Activated B cell treated with CpG ODN at 0.5 μM for 24 hours (primary cell): Measurements from ENCODE around the gene TUBA8. TPM values are rescaled to one million over a fixed set of nuclear protein-coding genes. Genes with fewer than 3 reads are reported as not detected.

Source experiments
- ATAC-seq: fragments of 200-7000 bp; cut with Tn5 transposase; one replicate; pipeline ENCODE4 v1.10.0; 2021; ENCODE audit warnings: low read depth, mild to moderate bottlenecking, moderate library complexity
- CTCF ChIA-PET: fragments of 350-600 bp; sonication (Branson Sonifier 250); formaldehyde crosslinking; loops from one replicate; lab custom pipeline; 2021; ENCODE audit warnings: antibody characterized with exemption; lab: Charles Lee
- POLR2A ChIA-PET: fragments of 350-600 bp; sonication (Branson Sonifier 250); formaldehyde crosslinking; loops from one replicate; lab custom pipeline; 2021; ENCODE audit warnings: antibody characterized with exemption; lab: Charles Lee
- DNase-seq: peaks from one replicate; pipeline ENCODE4 v3.0.0; 2022
- H3K27ac Mint-ChIP-seq: one replicate; pipeline ENCODE4 v1.8.0; 2020; ENCODE audit warnings: mixed read lengths
- H3K27me3 Mint-ChIP-seq: one replicate; pipeline ENCODE4 v1.8.0; 2021; ENCODE audit warnings: mixed read lengths
- H3K36me3 Mint-ChIP-seq: one replicate; pipeline ENCODE4 v1.8.0; 2021; ENCODE audit warnings: low read depth, mixed read lengths
- H3K4me1 Mint-ChIP-seq: one replicate; pipeline ENCODE4 v1.8.0; 2021; ENCODE audit warnings: mixed read lengths
- H3K4me3 Mint-ChIP-seq: one replicate; pipeline ENCODE4 v1.8.0; 2020; ENCODE audit warnings: mild to moderate bottlenecking, mixed read lengths
- H3K9me3 Mint-ChIP-seq: one replicate; pipeline ENCODE4 v1.8.0; 2020; ENCODE audit warnings: mixed read lengths
- intact Hi-C: fragments of 100-400 bp; cut with micrococcal nuclease; formaldehyde crosslinking; loops from one replicate; pipeline ENCODE4 v1.15.1; 2024
- total RNA-seq: library from RNA; stranded (reverse); gene quantifications from 2 replicates; pipeline ENCODE4 v1.2.3, GENCODE V29; 2022
- TF ChIP-seq, protein P1 (sequence below): fragments of 200-600 bp; IDR thresholded peaks from one replicate; pipeline ENCODE4 v1.8.0; 2022; ENCODE audit warnings: antibody characterized with exemption, mild to moderate bottlenecking

TUBA8 gene
- total RNA-seq, 1 donor from 2014 or later, result 2.4 TPM

DNA sequence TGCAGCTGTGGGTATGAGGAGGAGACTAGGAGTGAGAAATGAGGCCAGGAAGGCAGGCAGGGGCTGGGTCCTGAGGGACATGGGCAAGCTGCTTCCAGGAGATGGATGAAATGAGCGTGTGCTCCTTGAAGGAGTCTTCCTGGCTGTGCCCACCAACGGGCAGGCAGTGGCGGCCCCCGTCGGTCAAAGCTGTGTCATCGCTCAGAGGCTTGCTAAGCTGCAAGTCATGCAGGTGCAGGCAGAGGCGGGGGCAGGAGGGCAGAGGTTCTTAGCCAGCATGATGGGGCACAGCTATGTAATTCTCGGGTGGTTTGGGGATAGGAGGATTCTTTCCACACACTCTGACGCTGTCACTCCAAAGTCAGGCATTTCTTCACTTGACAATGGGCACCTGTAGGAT lies 45.4 kb upstream of the TUBA8 start:
- H3K9me3 Mint-ChIP-seq, result no peaks in the 10 kb centered on the region
- no peaks in the 10 kb centered on the region for H3K36me3 Mint-ChIP-seq
- no peaks in the 10 kb centered on the region for H3K27me3 Mint-ChIP-seq
- TF ChIP-seq, protein P1, sequence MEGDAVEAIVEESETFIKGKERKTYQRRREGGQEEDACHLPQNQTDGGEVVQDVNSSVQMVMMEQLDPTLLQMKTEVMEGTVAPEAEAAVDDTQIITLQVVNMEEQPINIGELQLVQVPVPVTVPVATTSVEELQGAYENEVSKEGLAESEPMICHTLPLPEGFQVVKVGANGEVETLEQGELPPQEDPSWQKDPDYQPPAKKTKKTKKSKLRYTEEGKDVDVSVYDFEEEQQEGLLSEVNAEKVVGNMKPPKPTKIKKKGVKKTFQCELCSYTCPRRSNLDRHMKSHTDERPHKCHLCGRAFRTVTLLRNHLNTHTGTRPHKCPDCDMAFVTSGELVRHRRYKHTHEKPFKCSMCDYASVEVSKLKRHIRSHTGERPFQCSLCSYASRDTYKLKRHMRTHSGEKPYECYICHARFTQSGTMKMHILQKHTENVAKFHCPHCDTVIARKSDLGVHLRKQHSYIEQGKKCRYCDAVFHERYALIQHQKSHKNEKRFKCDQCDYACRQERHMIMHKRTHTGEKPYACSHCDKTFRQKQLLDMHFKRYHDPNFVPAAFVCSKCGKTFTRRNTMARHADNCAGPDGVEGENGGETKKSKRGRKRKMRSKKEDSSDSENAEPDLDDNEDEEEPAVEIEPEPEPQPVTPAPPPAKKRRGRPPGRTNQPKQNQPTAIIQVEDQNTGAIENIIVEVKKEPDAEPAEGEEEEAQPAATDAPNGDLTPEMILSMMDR, result no peak
- H3K4me3 Mint-ChIP-seq, result peak overlapping the region; percentile 6
- ATAC-seq (peak; percentile 30), DNase-seq (no peak)
- H3K4me1 Mint-ChIP-seq, result peaks cover 64% of the 10 kb centered on the region
- intact Hi-C loops, result no loop called here
- ChIA-PET POLR2A (interaction anchor here (0.6 to 2.2 kb wide), 6 partner anchors 8 to 78 kb away, joined by 3 to 24 read pairs (median 4); no protein-coding TSS in a partner anchor), CTCF (interaction anchor here (0.9 to 2.2 kb wide), 5 partner anchors 11 to 235 kb away, joined by 3 to 21 read pairs (median 4); partner anchors contain the start of gene MICAL3)
- no peak overlapping the region for H3K27ac Mint-ChIP-seq

DNA sequence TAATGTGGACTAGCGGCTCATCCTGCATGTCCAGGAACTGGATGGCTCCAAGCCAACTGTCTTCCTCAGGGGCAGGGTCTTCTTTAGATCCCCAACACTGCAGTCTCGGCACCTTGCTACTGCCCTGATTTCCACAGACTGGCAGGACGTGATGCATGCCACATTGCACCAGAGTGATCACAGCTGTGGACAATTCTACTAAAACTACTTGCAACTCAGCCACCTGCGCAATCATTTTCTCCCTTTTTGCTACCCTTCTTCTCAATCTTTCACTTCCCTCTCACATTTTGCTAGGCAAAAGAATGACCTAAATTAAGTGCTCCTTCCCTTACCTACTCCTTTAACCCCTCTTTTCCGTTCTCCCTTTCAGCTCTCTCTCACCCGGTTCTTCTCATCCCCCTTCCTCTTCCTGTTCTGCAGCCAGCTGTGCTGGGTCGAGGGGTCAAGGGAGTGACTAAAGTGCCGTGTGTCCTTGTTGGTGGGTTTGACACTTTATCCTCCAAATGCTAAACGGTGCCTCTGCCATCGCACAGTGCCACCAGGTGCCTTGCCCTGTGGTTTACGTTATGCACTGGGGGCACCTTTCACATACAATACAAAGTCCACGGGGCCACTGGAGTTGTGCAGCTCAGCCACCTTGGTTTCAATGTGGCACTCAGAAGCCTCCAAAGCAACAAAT lies 44.3 kb upstream of the TUBA8 start:
- H3K27me3 Mint-ChIP-seq, result no peaks in the 10 kb centered on the region
- peaks cover 72% of the 10 kb centered on the region for H3K4me1 Mint-ChIP-seq
- peak; percentile 77 for ATAC-seq
- H3K9me3 Mint-ChIP-seq, result no peaks in the 10 kb centered on the region
- peak overlapping the region; percentile 66 for H3K27ac Mint-ChIP-seq
- ChIA-PET CTCF (interaction anchor here (0.8 to 2.2 kb wide), 6 partner anchors 10 to 840 kb away, joined by 3 to 21 read pairs (median 4); partner anchors contain the start of genes DGCR6 and MICAL3), POLR2A (interaction anchor here (0.7 to 2.2 kb wide), 5 partner anchors 9 to 293 kb away, joined by 3 to 24 read pairs (median 3); no protein-coding TSS in a partner anchor)
- intact Hi-C loops, result loop anchor here (1.0 to 2.0 kb wide), 2 partner anchors 9 to 42 kb away; partner anchors contain the start of gene MICAL3
- DNase-seq, result peak; percentile 31
- H3K4me3 Mint-ChIP-seq, result peak overlapping the region; percentile 56
- TF ChIP-seq, protein P1, result no peak
- no peaks in the 10 kb centered on the region for H3K36me3 Mint-ChIP-seq

DNA sequence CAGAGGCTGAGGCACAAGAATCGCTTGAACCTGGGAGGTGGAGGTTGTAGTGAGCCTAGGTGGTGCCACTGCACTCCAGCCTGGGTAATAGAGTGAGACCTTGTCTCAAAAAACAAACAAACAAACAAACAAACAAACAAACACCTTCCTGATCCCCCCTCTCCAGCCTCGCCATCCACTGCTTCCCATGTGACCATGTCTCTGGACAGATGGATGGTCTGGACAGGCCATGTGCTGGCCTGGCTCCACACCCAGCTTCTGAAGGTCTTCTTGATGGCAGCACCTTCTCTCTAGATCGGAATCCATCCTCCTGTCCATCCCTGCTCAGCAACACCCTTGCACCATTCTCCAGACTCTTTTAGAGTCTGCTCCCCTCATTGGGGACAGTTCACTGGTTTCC lies 43.5 kb upstream of the TUBA8 start:
- POLR2A ChIA-PET, result no interaction called here

DNA sequence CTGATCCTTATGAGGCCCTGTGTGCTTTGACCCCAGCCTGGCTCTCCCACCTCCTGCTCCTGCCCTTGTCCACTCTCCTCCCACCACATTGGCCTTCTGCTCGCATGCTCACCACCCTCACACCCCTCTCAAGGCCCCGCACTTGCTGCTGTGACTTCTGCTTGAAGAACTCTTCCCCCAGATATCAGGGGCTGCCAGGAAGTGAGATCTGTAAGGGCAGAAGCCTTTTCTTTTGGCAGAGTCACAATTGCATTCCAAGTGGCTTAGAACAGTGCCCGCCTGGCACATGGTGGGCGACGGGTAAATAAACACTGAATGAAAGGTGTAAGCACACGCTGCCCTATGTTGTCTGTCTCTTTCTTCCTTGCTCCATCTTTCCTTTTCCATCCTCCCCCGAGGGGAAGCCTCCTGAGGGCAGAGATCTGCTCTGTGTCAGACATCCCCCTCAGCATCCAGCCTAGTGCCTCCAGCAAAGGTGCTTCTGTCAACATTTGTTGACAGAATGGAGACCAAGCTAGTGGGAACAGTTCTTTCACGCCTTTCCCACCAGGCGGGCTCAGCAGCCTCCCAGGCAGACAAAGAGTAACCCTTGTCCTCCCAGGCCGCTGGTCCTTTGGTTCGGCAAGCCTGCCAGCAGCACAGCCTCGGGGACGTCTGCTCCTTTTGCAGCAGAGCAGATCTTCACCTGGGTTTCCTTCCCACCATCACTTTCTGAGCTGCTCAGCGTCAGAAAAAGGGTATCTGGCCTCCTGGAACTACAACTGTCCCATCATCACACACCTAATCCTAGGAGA lies 42.9 kb upstream of the TUBA8 start:
- H3K27me3 Mint-ChIP-seq, result no peaks in the 10 kb centered on the region
- ChIA-PET CTCF (interaction anchor here (1.0 kb wide), 1 partner anchor 9 kb away, joined by 5 read pairs; no protein-coding TSS in a partner anchor), POLR2A (no interaction called here)
- no peaks in the 10 kb centered on the region for H3K9me3 Mint-ChIP-seq
- H3K4me3 Mint-ChIP-seq, result no peak overlapping the region
- H3K4me1 Mint-ChIP-seq, result peaks cover 83% of the 10 kb centered on the region
- no peaks in the 10 kb centered on the region for H3K36me3 Mint-ChIP-seq
- DNase-seq (no peak), ATAC-seq (no peak)
- TF ChIP-seq, protein P1, result no peak
- intact Hi-C loops, result loop anchor here (2.0 kb wide), 1 partner anchor 43 kb away; the partner anchor contains the start of gene MICAL3
- peak overlapping the region; percentile 66 for H3K27ac Mint-ChIP-seq

More for the DNA sequence above, 43.5 kb upstream of the TUBA8 start:
- ATAC-seq (no peak), DNase-seq (no peak)
- H3K27me3 Mint-ChIP-seq, result no peaks in the 10 kb centered on the region
- peaks cover 78% of the 10 kb centered on the region for H3K4me1 Mint-ChIP-seq
- TF ChIP-seq, protein P1, result no peak
- H3K4me3 Mint-ChIP-seq, result no peak overlapping the region
- no peaks in the 10 kb centered on the region for H3K9me3 Mint-ChIP-seq
- H3K36me3 Mint-ChIP-seq, result no peaks in the 10 kb centered on the region
- CTCF ChIA-PET, result no interaction called here
- H3K27ac Mint-ChIP-seq, result peak overlapping the region; percentile 66
- intact Hi-C loops, result loop anchor here (2.0 kb wide), 1 partner anchor 42 kb away; the partner anchor contains the start of gene MICAL3
